OCI-LY1 (cell line): ENCODE measurements around the gene RBKS.

ENCODE experiments used
- EZH2 ChIP-seq: fragments of 200-600 bp; sonication (generic), shearing (Covaris generic); IDR thresholded peaks from 2 replicates; pipeline ENCODE4 v1.8.0; 2017; ENCODE audit warnings: borderline replicate concordance, mixed run types, mild to moderate bottlenecking, antibody characterized with exemption, low read length, moderate library complexity, mixed read lengths
- TF ChIP-seq, protein P1 (sequence below): fragments of 200-600 bp; sonication (generic), shearing (Covaris generic); IDR thresholded peaks from 2 replicates; pipeline ENCODE4 v1.5.1; 2017; ENCODE audit warnings: mild to moderate bottlenecking, antibody characterized with exemption, low read length, moderate library complexity, mixed read lengths

- TF ChIP-seq, protein P1, sequence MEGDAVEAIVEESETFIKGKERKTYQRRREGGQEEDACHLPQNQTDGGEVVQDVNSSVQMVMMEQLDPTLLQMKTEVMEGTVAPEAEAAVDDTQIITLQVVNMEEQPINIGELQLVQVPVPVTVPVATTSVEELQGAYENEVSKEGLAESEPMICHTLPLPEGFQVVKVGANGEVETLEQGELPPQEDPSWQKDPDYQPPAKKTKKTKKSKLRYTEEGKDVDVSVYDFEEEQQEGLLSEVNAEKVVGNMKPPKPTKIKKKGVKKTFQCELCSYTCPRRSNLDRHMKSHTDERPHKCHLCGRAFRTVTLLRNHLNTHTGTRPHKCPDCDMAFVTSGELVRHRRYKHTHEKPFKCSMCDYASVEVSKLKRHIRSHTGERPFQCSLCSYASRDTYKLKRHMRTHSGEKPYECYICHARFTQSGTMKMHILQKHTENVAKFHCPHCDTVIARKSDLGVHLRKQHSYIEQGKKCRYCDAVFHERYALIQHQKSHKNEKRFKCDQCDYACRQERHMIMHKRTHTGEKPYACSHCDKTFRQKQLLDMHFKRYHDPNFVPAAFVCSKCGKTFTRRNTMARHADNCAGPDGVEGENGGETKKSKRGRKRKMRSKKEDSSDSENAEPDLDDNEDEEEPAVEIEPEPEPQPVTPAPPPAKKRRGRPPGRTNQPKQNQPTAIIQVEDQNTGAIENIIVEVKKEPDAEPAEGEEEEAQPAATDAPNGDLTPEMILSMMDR = no peak
- no peak for TF ChIP-seq EZH2
Measured at GRCh38 chr2:27790796-27791195, 99.4 kb downstream of the RBKS start.
